Measurements from ENCODE around the gene ZBTB16.

The ZBTB16 gene

GRCh38 chr11:114110123-114110522 is 50.6 kb downstream of the ZBTB16 start:
- ChIA-PET POLR2A (no interaction called here), CTCF (no interaction called here)
- no peak for TF ChIP-seq CTCF (IDR thresholded peaks at IDR 0.05; ENCODE audit: control extremely low read depth, extremely low read depth, low read depth, missing control alignments)
- DNase-seq (ENCODE audit: extremely low spot score), result no peak

GRCh38 chr11:114110952-114111947 is 51.7 kb downstream of the ZBTB16 start:
- POLR2A ChIA-PET, result no interaction called here
- no peak for TF ChIP-seq CTCF (IDR thresholded peaks at IDR 0.05; ENCODE audit: control extremely low read depth, extremely low read depth, low read depth, missing control alignments)
- CTCF ChIA-PET, result no interaction called here
- no peak for DNase-seq (ENCODE audit: extremely low spot score)

GRCh38 chr11:114115451-114115928 is 56.0 kb downstream of the ZBTB16 start:
- ChIA-PET POLR2A (no interaction called here), CTCF (no interaction called here)
- no peak for TF ChIP-seq CTCF (IDR thresholded peaks at IDR 0.05; ENCODE audit: control extremely low read depth, extremely low read depth, low read depth, missing control alignments)
- DNase-seq (ENCODE audit: extremely low spot score), result no peak

- ChIA-PET CTCF (interaction anchor here (1.0 to 1.3 kb wide), 2 partner anchors 10 to 144 kb away, joined by 3 read pairs; no protein-coding TSS in a partner anchor), POLR2A (no interaction called here)
- TF ChIP-seq CTCF (IDR thresholded peaks at IDR 0.05; ENCODE audit: control extremely low read depth, extremely low read depth, low read depth, missing control alignments), result no peak
- no peak for DNase-seq (ENCODE audit: extremely low spot score)
Observed at GRCh38 chr11:114116357-114116756, 56.8 kb downstream of the ZBTB16 start.

GRCh38 chr11:114116800-114117199 is 57.3 kb downstream of the ZBTB16 start:
- ChIA-PET POLR2A (no interaction called here), CTCF (interaction anchor here (1.0 to 1.3 kb wide), 2 partner anchors 10 to 144 kb away, joined by 3 read pairs; no protein-coding TSS in a partner anchor)
- TF ChIP-seq CTCF (IDR thresholded peaks at IDR 0.05; ENCODE audit: control extremely low read depth, extremely low read depth, low read depth, missing control alignments), result no peak
- no peak for DNase-seq (ENCODE audit: extremely low spot score)

GRCh38 chr11:114120606-114121005 is 61.1 kb downstream of the ZBTB16 start:
- TF ChIP-seq CTCF (IDR thresholded peaks at IDR 0.05; ENCODE audit: control extremely low read depth, extremely low read depth, low read depth, missing control alignments), result no peak
- CTCF ChIA-PET, result no interaction called here
- POLR2A ChIA-PET, result no interaction called here
- DNase-seq (ENCODE audit: extremely low spot score), result no peak

All from GM10248 (cell line).